Measurements from ENCODE around the gene STK32C. TPM values are rescaled to one million over a fixed set of nuclear protein-coding genes. Genes with fewer than 3 reads are reported as not detected.

STK32C gene
- total and polyA plus RNA-seq, 2 of the 4 experiments (the other 2 are of a cell fraction): 5.0 to 8.3 TPM

DNA sequence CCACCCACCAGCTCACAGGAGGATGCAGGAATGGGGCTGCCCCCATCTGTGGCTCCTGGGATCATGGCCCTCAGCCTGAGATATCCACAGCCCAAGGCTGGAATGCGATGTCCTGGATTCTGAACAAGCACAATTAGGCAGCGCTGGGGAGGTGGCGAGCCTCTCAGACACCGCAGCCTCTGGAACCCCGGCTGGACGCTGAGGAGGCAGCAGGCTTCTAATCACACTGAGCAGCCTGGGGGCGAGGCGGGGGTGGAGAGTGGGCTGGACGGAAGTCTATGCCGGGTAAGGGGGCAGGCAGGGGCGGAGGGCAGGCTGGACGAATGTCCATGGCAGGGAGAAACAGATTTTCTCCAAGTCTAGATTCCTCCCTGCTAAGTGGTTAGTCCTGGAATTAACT is 64.6 kb downstream of the STK32C start:
- H3K4me3 ChIP-seq (ENCODE audit: insufficient read depth, low read depth, low read length): no peak overlapping the region
- intact Hi-C loops (cut with micrococcal nuclease) (no loop called here), dilution Hi-C loops (cut with HindIII; ENCODE audit: low sequenced_read_pairs, unreplicated experiment) (loop anchor here (25.0 kb wide), 1 partner anchor 94 kb away; the partner anchor contains the start of gene LRRC27), in situ Hi-C loops (cut with MboI; ENCODE audit: low sequenced_read_pairs) (no loop called here)
- H3K9me1 ChIP-seq (ENCODE audit: insufficient read depth, low read length): no peaks in the 10 kb centered on the region
- H3K4me2 ChIP-seq (ENCODE audit: low read depth, low read length): no peak overlapping the region
- DNase-seq (no peak), ATAC-seq (ENCODE audit: low read depth) (no peak)
- no peak overlapping the region for H3K23ac ChIP-seq (ENCODE audit: low read depth, low read length)
- no peak overlapping the region for H3K18ac ChIP-seq (ENCODE audit: low read depth, low read length)
- H3K9me3 ChIP-seq (ENCODE audit: control insufficient read depth, insufficient read depth, low read length): no peaks in the 10 kb centered on the region
- no peak overlapping the region for H2BK20ac ChIP-seq (ENCODE audit: low read depth, low read length)
- no peaks in the 10 kb centered on the region for H3K79me1 ChIP-seq (ENCODE audit: low read depth in 1 of 2, low read length in 2 of 2)
- H2BK120ac ChIP-seq (ENCODE audit: low read depth, low read length): no peak overlapping the region
- TF ChIP-seq BHLHE40 (IDR thresholded peaks at IDR 0.05; ENCODE audit: low read depth, low read length) (no peak), CHD1 (IDR thresholded peaks at IDR 0.05; ENCODE audit: low read depth, low read length) (no peak), SMC3 (IDR thresholded peaks at IDR 0.05; ENCODE audit: low read depth, low read length) (no peak), POLR2A (IDR thresholded peaks at IDR 0.05; ENCODE audit: low read depth, low read length) (no peak), MAZ (IDR thresholded peaks at IDR 0.05; ENCODE audit: borderline replicate concordance, low read depth, low read length) (no peak), NFE2L2 (IDR thresholded peaks at IDR 0.05; ENCODE audit: low read depth, low read length) (no peak), RCOR1 (IDR thresholded peaks at IDR 0.05; ENCODE audit: insufficient replicate concordance, low read length) (no peak), FOS (IDR thresholded peaks at IDR 0.05; ENCODE audit: low read depth, low read length) (no peak)
- TF ChIP-seq, protein P1, sequence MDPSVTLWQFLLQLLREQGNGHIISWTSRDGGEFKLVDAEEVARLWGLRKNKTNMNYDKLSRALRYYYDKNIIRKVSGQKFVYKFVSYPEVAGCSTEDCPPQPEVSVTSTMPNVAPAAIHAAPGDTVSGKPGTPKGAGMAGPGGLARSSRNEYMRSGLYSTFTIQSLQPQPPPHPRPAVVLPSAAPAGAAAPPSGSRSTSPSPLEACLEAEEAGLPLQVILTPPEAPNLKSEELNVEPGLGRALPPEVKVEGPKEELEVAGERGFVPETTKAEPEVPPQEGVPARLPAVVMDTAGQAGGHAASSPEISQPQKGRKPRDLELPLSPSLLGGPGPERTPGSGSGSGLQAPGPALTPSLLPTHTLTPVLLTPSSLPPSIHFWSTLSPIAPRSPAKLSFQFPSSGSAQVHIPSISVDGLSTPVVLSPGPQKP (IDR thresholded peaks at IDR 0.05; ENCODE audit: borderline replicate concordance, low read depth, low read length): no peak
- H3K4ac ChIP-seq (ENCODE audit: low read depth, low read length): no peak overlapping the region
- no peak overlapping the region for H3K9ac ChIP-seq (ENCODE audit: low read depth, low read length)
- H4K5ac ChIP-seq (ENCODE audit: low read depth, low read length): no peak overlapping the region
- H3K36me3 ChIP-seq (ENCODE audit: control insufficient read depth, insufficient read depth, low read length): no peaks in the 10 kb centered on the region
- H3K56ac ChIP-seq (ENCODE audit: extremely low read depth, insufficient read depth, low read length): no peak overlapping the region
- no peak overlapping the region for H2BK5ac ChIP-seq (ENCODE audit: low read depth, low read length, poor library complexity, severe bottlenecking)
- H4K91ac ChIP-seq (ENCODE audit: insufficient read depth, low read depth, low read length): no peak overlapping the region
- no peak overlapping the region for H4K8ac ChIP-seq (ENCODE audit: low read depth in 2 of 2, low read length in 2 of 2)
- no peak overlapping the region for H2AFZ ChIP-seq (replicated peaks; ENCODE audit: low read length, poor library complexity)
- ChIA-PET POLR2A (ENCODE audit: unreplicated experiment) (no interaction called here), CTCF (no interaction called here)
- no peak overlapping the region for H2AK9ac ChIP-seq (replicated peaks; ENCODE audit: low read depth, low read length, poor library complexity)
- H2AK5ac ChIP-seq (ENCODE audit: low read depth, low read length): no peak overlapping the region
- H3K27me3 ChIP-seq (ENCODE audit: control insufficient read depth, insufficient read depth, low read length): peaks cover 4% of the 10 kb centered on the region; the same call in 1 of the 2 replicates
- 100% methylated on average over 1 of the region's 12 CpGs; no CpG with 5 or more reads in 1 of the 2 experiments for WGBS, 2 experiments (ENCODE audit: extremely low coverage in 2 of 2, insufficient read length in 1 of 2)
- no TSS peak for BruUV-seq (replicated peaks)
- H2BK15ac ChIP-seq (ENCODE audit: low read depth, low read length): no peak overlapping the region
- H3K27ac ChIP-seq (ENCODE audit: insufficient read depth, low read length): no peak overlapping the region
- no peak overlapping the region for H3K14ac ChIP-seq (replicated peaks; ENCODE audit: low read depth, low read length)
- H3K4me1 ChIP-seq (ENCODE audit: control insufficient read depth, insufficient read depth, low read length): no peaks in the 10 kb centered on the region
- H4K20me1 ChIP-seq (ENCODE audit: insufficient read depth, low read length): no peaks in the 10 kb centered on the region
